Osteoblast (primary cell): ENCODE results near the gene COL15A1. TPM values are rescaled to one million over a fixed set of nuclear protein-coding genes. Genes with fewer than 3 reads are reported as not detected.

ENCODE experiments used
- DNase-seq: peaks from one replicate; pipeline ENCODE4 v3.0.0; 2011; ENCODE audit warnings: low spot score, mixed read lengths; ENCODE audit not compliant: insufficient read length; ENCODE audit errors: missing footprints
- H2AFZ ChIP-seq: 2 replicates; pipeline ENCODE4 v1.6.0; 2011; ENCODE audit warnings: mild to moderate bottlenecking, low read length
- H3K27ac ChIP-seq: 2 replicates; pipeline ENCODE4 v1.5.1; 2011; ENCODE audit warnings: mild to moderate bottlenecking, low read depth, low read length, moderate library complexity
- H3K27me3 ChIP-seq: 2 replicates; pipeline ENCODE4 v1.6.0; 2012; ENCODE audit warnings: mild to moderate bottlenecking, control low read depth, inconsistent platforms, low read length, moderate library complexity; ENCODE audit not compliant: insufficient read depth
- H3K36me3 ChIP-seq: 2 replicates; pipeline ENCODE4 v1.5.1; 2011; ENCODE audit warnings: mild to moderate bottlenecking, low read length, control low read depth, moderate library complexity; ENCODE audit not compliant: insufficient read depth
- H3K4me1 ChIP-seq: 2 replicates; pipeline ENCODE4 v1.5.1; 2011; ENCODE audit warnings: mild to moderate bottlenecking, low read length, control low read depth, moderate library complexity; ENCODE audit not compliant: insufficient read depth
- H3K4me2 ChIP-seq: 2 replicates; pipeline ENCODE4 v1.6.0; 2011; ENCODE audit warnings: mild to moderate bottlenecking, low read length; ENCODE audit not compliant: insufficient read depth
- H3K4me3 ChIP-seq: fragments of 200-600 bp; sonication (generic); 3 replicates; pipeline ENCODE4 v1.5.1; 2012; ENCODE audit warnings: mild to moderate bottlenecking, low read length, inconsistent platforms; ENCODE audit not compliant: insufficient read depth
- H3K79me2 ChIP-seq: 2 replicates; pipeline ENCODE4 v1.6.0; 2012; ENCODE audit warnings: mild to moderate bottlenecking, low read length, control low read depth, inconsistent platforms; ENCODE audit not compliant: insufficient read depth
- H3K9me3 ChIP-seq: 2 replicates; pipeline ENCODE4 v1.5.1; 2011; ENCODE audit warnings: low read depth, low read length, control low read depth
- H4K20me1 ChIP-seq: 2 replicates; pipeline ENCODE4 v1.6.0; 2012; ENCODE audit warnings: mild to moderate bottlenecking, low read length, control low read depth; ENCODE audit not compliant: insufficient read depth
- CTCF ChIP-seq: IDR thresholded peaks from 2 replicates; pipeline ENCODE4 v1.5.1; 2011; ENCODE audit warnings: mild to moderate bottlenecking, low read depth, low read length, moderate library complexity; ENCODE audit errors: extremely low read depth
- total RNA-seq: library from RNA; depleted of rRNA; stranded (reverse); fragments of >200 nt; gene quantifications from 2 replicates; pipeline ENCODE4 v1.2.3, GENCODE V29; 2012

COL15A1 gene
- total RNA-seq, 1 donor = 29.3 TPM

GRCh38 chr9:98974994-98975712 lies 31.4 kb downstream of the COL15A1 start:
- Histone ChIP-seq H3K27ac (no peak overlapping the region), H3K4me1 (peaks cover 5% of the 10 kb centered on the region), H2AFZ (peak overlapping the region; percentile 71), H3K9me3 (no peaks in the 10 kb centered on the region), H3K79me2 (no peaks in the 10 kb centered on the region), H3K36me3 (no peaks in the 10 kb centered on the region), H3K4me2 (peak overlapping the region; percentile 73), H4K20me1 (no peaks in the 10 kb centered on the region), H3K4me3 (peak overlapping the region; percentile 36), H3K27me3 (peaks cover 86% of the 10 kb centered on the region)
- peak; percentile 97 for TF ChIP-seq CTCF
- peak; percentile 97 for DNase-seq

- H3K79me2 ChIP-seq = no peaks in the 10 kb centered on the region
These were observed 32.1 kb downstream of the COL15A1 start for GRCh38 chr9:98975838-98976237.

GRCh38 chr9:98977246-98977714 lies 33.6 kb downstream of the COL15A1 start:
- Histone ChIP-seq H3K4me2 (no peak overlapping the region), H3K9me3 (no peaks in the 10 kb centered on the region), H3K4me1 (peaks cover 5% of the 10 kb centered on the region), H3K27me3 (peaks cover 77% of the 10 kb centered on the region), H2AFZ (no peak overlapping the region), H3K79me2 (no peaks in the 10 kb centered on the region), H3K4me3 (no peak overlapping the region), H3K36me3 (no peaks in the 10 kb centered on the region), H3K27ac (no peak overlapping the region), H4K20me1 (no peaks in the 10 kb centered on the region)
- no peak for DNase-seq
- TF ChIP-seq CTCF = no peak

More at GRCh38 chr9:98975838-98976237, 32.1 kb downstream of the COL15A1 start:
- Histone ChIP-seq H4K20me1 (no peaks in the 10 kb centered on the region), H3K4me3 (no peak overlapping the region), H3K27me3 (peaks cover 85% of the 10 kb centered on the region), H2AFZ (no peak overlapping the region), H3K27ac (no peak overlapping the region), H3K36me3 (no peaks in the 10 kb centered on the region), H3K4me1 (peaks cover 5% of the 10 kb centered on the region), H3K4me2 (no peak overlapping the region), H3K9me3 (no peaks in the 10 kb centered on the region)
- TF ChIP-seq CTCF = no peak
- no peak for DNase-seq

- no peak overlapping the region for H3K4me2 ChIP-seq
- H2AFZ ChIP-seq = no peak overlapping the region
- H3K79me2 ChIP-seq = no peaks in the 10 kb centered on the region
- no peak for TF ChIP-seq CTCF
- peaks cover 5% of the 10 kb centered on the region for H3K4me1 ChIP-seq
- peaks cover 76% of the 10 kb centered on the region for H3K27me3 ChIP-seq
- H4K20me1 ChIP-seq = no peaks in the 10 kb centered on the region
- DNase-seq = no peak
- H3K27ac ChIP-seq = no peak overlapping the region
- H3K36me3 ChIP-seq = no peaks in the 10 kb centered on the region
- H3K9me3 ChIP-seq = no peaks in the 10 kb centered on the region
- no peak overlapping the region for H3K4me3 ChIP-seq
These were observed 34.1 kb downstream of the COL15A1 start for GRCh38 chr9:98977813-98978212.
